NCI-H1436 (cell line): ENCODE measurements around the gene OPTN.
"Not testable (repeated sequence)": the region's sequence is repeated elsewhere in the genome, so short reads cannot be mapped to it uniquely, and the experiment has no call there.

Experiments used
- DNase-seq: peaks from one replicate; lab custom pipeline; 2025; lab: John Stamatoyannopoulos, UW

OPTN gene

GRCh38 chr10:13099666-13100348 lies at the start of gene OPTN:
OPTN (plus strand) TSS chr10:13100163; CDS start chr10:13109123, 8,960 bp downstream.
- peak; percentile 82 for DNase-seq

- no peak for DNase-seq
Observed at GRCh38 chr10:13051126-13051694, 48.8 kb upstream of the OPTN start.

GRCh38 chr10:13053208-13053607 lies 46.8 kb upstream of the OPTN start:
- not testable (repeated sequence) for DNase-seq

GRCh38 chr10:13053794-13054462 lies 46.0 kb upstream of the OPTN start:
- no peak for DNase-seq

GRCh38 chr10:13054844-13055243 lies 45.1 kb upstream of the OPTN start:
- DNase-seq: no peak

- DNase-seq: no peak
Observed at GRCh38 chr10:13056456-13057077, 43.4 kb upstream of the OPTN start.

- no peak for DNase-seq
Observed at GRCh38 chr10:13062803-13063202, 37.2 kb upstream of the OPTN start.

GRCh38 chr10:13066527-13066926 lies 33.4 kb upstream of the OPTN start:
- no peak for DNase-seq

GRCh38 chr10:13067431-13067830 lies 32.5 kb upstream of the OPTN start:
- no peak for DNase-seq

- DNase-seq: no peak
Observed at GRCh38 chr10:13068071-13068470, 31.9 kb upstream of the OPTN start.

- no peak for DNase-seq
Observed at GRCh38 chr10:13068484-13068883, 31.5 kb upstream of the OPTN start.

- DNase-seq: no peak
Observed at GRCh38 chr10:13072339-13072738, 27.6 kb upstream of the OPTN start.

GRCh38 chr10:13074563-13075451 lies 25.2 kb upstream of the OPTN start:
- DNase-seq: peak; percentile 56

- no peak for DNase-seq
Observed at GRCh38 chr10:13078912-13079775, 20.8 kb upstream of the OPTN start.

GRCh38 chr10:13079776-13080050 lies 20.2 kb upstream of the OPTN start:
- no peak for DNase-seq

GRCh38 chr10:13080643-13081042 lies 19.3 kb upstream of the OPTN start:
- no peak for DNase-seq

- not testable (repeated sequence) for DNase-seq
Observed at GRCh38 chr10:13083700-13084099, 16.3 kb upstream of the OPTN start.

- DNase-seq: no peak
Observed at GRCh38 chr10:13086056-13086455, 13.9 kb upstream of the OPTN start.

- DNase-seq: no peak
Observed at GRCh38 chr10:13087601-13087985, 12.4 kb upstream of the OPTN start.

GRCh38 chr10:13087986-13088618 lies 11.9 kb upstream of the OPTN start:
- DNase-seq: no peak

- DNase-seq: no peak
Observed at GRCh38 chr10:13089345-13089744, 10.6 kb upstream of the OPTN start.
